ACHN (cell line): ENCODE measurements around the gene M1AP.
"Not testable (repeated sequence)": the region's sequence is repeated elsewhere in the genome, so short reads cannot be mapped to it uniquely, and the experiment has no call there.

Source experiments
- DNase-seq: peaks from one replicate; pipeline ENCODE4 v3.0.0-alpha.2; 2015
- in situ Hi-C: cut with HindIII; loops from 2 replicates; pipeline ENCODE4 v1.10.0; 2017; ENCODE audit warnings: low sequenced_read_pairs, low pct_ligation_motif_present, low pct_unique_long_range_greater_than_20kb

M1AP gene

DNA sequence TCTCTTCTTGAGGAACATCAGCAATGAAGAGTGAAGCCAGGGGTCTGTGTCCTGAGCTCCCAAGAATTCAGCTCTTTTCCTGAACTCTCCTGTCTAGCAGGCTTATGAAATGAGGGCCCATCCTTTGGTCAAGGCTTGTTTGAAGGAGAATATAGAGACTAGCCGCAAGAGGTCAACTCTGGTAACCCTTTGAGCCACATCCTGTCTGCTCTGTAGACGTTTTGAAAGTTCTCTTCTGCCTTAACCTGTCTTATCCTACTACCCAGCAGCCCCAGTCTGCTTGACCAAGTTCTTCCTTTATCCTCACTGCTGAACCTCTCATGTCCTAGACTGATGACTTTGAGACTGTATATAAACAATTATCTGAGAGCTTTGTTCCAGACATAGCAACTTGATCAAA lies 11.3 kb upstream of the M1AP start:
- DNase-seq = no peak
- in situ Hi-C loops = no loop called here

DNA sequence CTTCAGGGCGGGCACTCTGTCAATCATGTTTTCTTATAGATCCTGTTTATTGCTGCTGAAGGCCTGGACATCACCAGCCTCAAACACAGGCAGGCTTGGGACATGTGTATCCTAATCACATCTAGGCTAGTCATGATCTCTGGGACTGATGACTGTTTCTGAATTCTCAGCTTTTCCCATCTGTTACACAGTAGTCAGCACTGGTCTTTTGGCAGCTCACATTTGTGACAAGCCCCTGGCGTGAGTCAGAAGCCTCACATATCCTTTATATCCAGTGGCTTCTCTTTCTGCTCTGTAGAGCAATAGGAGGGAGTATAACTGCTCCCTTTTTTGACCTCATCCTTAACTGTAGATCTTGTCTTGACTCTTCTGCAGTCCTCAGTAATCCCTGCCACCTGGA lies 10.4 kb upstream of the M1AP start:
- in situ Hi-C loops = no loop called here
- no peak for DNase-seq

DNA sequence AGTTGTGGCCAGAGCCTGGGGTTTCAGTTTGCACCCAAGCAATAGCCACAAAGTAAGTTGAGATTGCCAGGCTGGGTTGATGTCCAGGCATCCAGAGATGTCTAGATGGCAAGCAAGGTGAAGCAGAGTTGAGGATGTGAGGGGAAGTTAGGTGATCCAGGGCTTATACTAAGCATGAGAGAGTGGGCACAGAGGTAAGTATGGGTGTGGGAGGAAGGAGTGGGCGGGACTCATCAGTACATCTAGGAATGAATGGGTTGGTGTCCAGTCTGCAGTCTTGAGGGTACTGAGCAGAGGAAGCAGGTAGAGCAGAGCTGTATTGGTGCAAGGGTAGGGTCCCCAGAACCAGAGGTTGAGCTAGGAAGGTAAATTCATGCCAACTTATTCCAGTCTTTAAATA lies 7.4 kb upstream of the M1AP start:
- DNase-seq = no peak
- in situ Hi-C loops = no loop called here

DNA sequence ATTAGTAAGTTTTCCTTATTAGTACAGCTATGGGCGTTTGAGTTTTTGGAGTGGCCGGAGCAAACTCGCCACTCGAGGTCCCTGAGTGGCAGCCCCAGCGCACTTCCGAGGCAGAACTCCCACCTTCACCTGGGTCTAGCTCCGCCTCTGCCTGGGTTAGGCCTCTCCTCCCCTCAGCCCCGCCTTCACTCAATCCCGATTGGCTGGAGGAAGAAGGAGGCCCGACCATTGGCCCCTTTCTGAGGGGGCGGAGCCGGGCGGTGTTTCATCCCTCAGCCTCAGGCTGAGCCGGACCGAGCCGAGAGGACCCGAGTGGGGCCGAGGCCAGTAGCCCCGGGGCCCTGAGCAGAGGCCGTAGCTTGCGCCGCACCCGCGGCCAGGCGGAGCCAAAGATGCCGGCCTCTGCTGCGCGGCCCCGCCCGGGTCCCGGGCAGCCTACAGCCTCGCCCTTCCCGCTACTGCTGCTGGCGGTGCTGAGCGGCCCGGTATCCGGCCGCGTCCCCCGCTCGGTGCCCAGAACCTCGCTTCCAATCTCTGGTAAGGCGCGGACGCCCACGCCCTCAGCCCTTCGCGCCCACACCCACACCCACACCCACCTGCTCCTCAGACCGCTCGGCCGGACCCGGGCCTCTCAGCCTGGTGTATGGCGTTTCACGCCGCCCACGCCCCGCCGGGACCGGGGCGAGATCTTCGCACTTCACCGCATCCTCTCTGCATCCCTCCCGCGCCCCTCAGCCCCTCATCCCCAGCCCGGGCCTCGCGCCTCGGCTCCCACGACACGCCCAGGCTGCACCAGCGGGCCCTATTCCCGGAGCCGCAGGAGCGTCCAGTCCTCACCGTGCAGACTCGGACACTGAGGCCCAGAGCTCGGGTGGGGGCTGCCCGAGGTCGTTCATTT lies 6.1 kb upstream of the M1AP start, which contains the start of gene SEMA4F:
SEMA4F (plus strand) TSS at position 263 of the 898 bp plus-strand sequence; CDS start at position 393, 130 bp downstream.
- in situ Hi-C loops = no loop called here
- peak; percentile 98 for DNase-seq

DNA sequence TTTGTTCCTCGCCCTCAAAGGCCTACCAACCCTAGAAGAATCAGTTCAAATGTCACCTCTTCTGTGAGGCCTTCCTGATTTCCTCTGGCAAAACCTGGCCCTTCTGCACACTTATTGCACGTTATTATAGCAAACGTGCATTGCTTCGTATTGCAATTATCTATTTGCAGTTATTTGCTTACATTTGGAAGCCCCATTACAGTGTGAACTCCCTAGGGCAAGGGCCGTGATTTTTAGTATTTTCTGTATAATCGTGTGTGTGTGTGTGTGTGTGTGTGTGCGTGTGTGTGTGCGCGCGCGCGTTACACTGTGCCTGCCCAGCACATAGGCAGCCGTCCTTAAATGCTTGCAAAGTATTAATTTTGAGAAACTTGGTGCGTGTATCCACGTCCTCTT lies 5.5 kb upstream of the M1AP start:
- DNase-seq = no peak

DNA sequence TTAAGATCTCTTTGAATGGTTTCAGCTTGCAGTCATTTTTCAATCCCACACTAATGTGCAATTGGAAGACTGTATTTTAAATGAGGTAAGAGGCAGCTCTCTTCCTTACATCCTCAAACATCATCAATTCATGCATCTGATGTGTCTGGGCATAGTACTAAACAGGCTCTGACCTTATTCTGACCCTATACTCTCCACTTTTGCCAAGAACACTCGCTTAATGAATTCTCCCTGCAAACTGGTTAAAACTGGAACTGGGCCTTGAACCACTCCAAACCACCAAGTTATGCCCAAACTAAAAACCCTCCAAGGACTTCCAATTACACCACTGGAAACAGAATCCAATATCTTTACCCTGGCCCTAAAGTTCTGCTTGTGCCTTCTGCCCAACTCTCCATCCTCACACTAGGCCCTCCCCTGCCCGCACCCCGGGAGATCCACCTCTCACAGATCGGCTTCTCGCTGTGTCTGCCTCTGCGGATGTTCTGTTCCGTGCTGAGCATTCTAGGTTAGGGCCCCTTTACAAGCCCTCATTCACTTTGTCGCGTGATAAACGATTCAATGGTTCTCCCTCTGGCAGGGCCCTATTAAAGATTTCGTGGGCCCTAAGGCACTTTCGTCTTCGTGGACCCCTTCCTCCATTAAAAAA lies 1.2 kb downstream of the M1AP start:
- in situ Hi-C loops = no loop called here
- DNase-seq = no peak

More for the DNA sequence above, 5.5 kb upstream of the M1AP start:
- in situ Hi-C loops = no loop called here

DNA sequence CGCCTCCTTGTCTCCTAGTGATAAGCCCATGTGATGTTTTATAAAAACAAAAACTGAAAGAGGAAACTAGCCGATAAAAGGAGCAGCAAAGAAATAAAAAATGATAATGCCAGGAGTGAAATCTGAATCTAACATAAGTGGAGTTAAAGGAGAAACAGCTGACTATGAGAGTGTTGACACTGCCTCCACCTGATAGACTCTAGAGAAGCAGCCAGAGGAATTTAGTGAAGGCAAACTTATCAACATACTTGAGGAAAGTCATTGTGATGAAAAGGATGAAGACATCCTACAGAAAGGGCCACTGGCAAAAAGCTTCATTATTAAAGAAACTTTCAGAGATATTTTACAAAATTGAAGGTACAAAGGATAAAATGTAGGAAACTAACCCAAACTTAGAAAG lies 1.9 kb downstream of the M1AP start:
- DNase-seq = no peak
- in situ Hi-C loops = no loop called here

DNA sequence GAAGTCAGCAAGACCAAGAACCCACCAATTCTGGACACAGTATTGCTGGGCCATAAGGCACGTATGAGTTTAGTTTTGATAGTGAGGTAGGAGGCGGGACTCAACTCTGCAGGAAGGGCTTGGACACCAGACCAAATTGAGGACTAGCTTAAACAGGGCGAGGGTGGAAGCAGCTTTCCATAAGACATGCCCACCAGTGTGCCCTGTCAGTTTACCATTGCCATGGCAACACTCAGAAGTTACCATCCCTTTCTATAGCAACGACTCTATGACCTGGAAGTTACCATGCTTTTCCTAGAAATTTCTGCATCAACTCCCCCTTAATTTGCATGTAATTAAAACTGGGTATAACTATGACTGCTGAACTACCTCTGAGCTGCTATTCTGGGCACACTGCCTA lies 2.8 kb downstream of the M1AP start:
- in situ Hi-C loops = no loop called here
- DNase-seq = no peak

DNA sequence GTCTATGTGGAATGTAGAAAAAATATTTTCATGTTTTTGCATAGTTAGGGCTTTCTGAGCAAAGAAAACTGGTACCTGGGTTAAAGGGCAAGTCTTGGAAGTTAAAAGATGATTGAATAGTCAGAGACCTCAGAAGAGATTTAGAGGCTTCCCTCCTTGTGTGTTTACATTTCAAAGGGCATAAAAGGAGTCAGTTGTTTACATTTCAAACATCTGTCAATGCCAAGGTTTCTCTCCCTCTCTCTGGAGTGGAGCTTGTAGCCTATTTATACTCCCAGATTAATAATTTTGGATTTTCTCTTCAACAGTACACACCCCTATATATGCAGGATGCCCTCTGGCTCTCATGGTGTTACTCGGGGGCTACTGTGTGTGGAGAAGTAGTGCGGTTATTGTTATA lies 8.6 kb downstream of the M1AP start:
- no peak for DNase-seq
- in situ Hi-C loops = no loop called here

DNA sequence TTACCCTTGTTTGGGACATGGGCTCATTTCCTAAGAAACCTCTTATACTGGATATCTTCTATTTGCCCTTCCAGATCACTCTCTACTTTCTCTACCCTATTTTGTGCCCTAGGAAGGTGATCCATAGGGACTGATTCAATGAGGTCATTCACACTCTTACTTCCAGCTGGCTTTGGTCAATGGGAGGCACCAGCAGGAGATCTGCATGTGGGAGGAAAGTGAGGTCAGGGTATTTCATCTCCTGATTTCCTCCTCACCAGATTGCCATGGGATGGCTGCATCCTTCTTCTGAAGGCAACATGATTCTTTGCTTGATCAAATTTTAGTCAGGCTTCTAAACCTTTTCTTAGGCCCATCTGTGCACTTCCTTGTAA lies 15.2 kb downstream of the M1AP start:
- no peak for DNase-seq
- in situ Hi-C loops = no loop called here

DNA sequence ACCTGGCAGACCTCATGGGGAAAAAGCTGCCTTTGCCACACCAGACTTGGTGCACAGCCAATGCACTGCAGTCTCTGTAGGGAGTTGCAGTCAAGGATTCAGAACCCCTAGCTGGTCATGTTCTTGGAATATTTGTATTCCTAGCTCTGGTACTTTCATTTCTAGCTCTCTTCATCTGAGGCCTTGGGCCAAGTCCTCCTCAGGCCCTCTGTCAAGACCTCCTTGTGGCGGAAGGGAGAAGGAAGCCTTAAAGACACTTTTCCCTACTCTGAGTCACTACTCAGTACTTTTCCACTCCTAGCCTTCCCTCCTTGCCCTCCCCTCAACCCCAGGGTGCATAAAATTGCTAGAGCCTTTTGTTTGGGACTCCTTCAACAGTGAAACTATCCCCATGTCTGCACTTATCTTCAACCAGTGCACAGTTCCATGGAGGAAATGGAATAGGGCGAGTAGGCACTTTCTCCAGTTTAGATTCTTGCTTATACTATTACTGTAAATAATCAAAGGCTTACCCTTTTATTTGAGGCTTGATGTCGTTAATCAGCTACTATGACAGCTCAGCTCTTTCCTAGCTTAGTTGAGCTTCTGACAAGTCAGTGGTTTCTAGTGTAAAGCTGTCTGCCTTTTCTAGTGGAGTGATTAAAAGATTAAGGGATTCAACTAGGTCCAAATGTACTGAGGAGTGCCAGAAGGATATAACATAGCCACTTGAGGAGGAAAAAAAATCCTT lies 15.8 kb downstream of the M1AP start:
- DNase-seq = peak; percentile 17
- in situ Hi-C loops = no loop called here

DNA sequence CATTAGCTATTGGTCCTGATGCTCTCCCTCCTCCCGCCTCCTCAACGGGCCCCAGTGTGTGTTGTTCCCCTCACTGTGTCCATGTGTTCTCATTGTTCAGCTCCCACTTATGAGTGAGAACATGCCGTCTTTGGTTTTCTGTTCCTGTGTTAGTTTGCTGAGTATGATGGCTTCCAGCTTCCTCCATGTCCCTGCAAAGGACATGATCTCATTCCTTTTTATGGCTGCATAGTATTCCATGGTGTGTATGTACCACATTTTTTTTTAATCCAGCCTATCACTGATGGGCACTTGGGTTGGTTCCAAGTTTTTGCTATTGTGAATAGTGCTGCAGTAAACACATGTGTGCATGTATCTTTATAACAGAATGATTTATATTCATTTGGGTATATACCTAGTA lies 17.7 kb downstream of the M1AP start:
- DNase-seq, in situ Hi-C loops: not testable (repeated sequence)

DNA sequence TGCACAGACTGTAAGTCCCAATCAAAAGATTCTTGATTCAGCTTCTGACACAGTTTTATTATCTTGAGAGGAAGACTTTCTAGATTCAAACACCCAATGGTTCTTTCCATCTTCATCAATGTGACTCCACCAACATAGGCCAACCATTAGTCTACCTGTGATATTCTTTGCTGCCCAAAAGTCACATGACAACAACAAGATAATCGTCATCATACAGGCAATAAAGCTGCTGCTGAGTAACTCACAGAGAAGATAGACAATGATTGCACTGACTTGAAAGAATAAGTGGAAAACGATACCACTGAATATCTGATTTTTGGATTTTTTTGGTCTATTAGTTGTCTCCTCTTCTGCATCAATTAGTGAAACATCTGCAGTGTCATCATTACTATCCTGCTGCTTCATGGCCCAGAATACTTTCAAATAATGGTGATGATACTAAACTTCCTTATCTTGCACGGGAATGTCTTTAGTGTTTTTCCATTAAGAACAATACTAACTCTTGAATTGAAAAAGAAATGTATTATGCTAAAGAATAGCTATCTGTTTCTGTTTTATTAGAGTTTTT lies 19.5 kb downstream of the M1AP start:
- no peak for DNase-seq
- in situ Hi-C loops = no loop called here

DNA sequence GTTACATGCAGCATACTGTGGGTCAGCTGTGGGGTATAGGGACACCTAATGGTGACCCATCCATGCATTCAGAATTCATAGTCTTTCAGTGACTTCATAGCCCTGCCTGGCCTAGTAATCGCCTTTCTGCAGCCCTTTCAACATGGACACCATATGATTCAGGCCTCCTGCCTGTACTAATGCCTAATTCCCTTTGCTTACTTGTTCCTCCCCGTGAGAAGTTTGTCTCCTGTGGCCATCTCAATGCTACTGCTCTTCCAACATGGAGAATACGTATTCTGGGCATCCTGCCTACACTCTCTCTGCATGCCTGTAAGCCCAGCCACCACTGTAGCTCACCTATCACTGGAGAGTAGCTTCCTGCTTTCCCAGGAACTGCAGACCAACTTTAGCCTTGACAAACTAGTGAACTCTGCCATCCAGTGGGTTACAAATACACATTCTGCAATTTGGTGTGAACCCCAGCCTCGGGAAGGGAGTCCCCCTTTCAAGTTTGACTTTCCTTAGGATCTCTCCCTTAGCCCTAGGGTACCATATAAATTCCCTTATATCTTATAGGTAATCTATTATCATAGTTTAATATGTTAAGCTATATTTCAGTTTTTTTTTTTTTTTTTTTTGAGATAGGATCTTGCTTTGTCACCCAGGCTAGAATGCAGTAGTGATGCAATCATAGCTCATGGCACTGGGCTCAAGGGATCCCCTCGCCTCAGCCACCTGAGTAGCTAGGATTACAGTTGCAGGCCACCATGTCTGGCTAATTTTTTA lies 22.3 kb downstream of the M1AP start:
- no peak for DNase-seq
- in situ Hi-C loops = no loop called here

DNA sequence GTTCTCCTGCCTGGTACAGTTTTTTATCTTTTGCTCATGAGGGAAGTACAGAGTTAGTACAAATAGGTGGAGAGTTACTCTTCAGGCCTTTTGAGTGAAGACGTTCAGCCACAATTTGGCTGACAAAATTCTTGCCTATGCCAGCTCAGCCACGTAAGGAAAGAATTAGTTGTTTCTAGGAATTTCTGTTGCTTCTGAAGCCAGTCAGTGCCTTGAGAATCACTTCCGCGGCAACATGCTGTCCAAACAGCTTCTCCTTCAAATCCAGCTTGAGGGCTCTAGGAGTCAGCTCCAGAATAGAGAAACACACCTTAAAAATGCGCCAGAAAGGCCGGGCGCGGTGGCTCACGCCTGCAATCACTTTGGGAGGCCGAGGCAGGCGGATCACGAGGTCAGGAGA lies 27.5 kb downstream of the M1AP start:
- DNase-seq = no peak
- in situ Hi-C loops = no loop called here

DNA sequence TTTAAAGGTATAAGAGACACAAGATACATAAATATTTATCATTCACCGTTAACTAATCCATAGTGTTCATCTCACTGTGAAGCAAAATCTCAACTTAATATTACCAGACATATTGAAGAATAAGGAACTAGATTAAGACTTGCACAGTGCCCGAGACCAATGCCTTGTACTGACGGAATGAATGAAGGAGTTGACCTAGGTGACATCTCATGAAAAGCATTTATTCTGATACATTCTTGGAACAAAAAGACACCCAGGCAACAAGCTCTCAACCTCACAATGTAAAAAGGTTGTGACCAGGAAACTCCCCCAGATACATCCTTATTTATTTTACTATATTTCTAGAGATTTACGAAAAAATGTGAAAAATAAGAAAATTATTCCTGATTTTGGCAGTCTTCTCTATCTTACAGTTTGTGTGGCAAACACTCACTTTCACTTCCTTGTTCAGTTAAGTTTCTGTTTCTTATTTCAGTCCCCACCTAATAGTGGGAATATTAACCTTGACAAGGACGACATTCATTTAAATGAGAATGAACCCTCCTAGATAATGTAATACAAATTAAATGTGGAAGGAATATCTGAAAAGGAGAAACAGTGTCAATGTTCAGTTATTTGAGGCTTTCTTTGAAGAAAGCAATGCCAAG lies 28.4 kb downstream of the M1AP start:
- no peak for DNase-seq
- in situ Hi-C loops = no loop called here

DNA sequence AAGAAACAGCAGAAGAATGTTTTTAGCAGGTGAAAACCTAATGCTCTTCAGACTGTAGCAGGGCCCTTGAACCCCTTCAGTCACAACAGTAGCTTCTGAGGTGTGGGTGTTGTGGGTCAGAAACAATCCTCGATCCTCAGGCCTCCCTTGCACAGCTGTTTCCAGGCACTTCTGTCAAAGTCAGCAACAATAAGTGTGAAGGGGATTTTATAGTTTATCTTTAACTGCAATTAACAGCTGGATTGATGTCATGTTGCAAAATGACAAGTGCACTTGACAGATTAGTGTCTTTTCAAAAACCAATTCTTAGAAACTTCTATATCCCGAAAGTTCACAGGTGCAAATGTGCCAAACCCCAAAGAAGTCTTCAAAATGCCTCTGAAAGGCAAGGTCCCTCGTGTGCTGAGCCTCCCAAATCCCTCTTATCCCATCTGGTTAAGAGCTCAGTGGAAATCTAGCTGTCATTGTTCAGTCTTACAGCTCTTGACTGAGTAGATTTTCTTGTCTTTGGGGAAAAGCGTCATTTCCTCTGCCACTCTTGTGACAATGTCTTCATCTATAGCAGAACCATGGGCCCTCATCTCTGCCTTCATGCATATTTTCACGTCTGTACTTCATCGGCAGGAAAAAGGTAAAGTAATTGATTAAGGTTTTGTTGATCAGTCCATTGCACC lies 29.6 kb downstream of the M1AP start:
- DNase-seq = no peak
- in situ Hi-C loops = no loop called here
